Smooth muscle cell of the coronary artery (primary cell): ENCODE results near the gene CAND2. TPM values are rescaled to one million over a fixed set of nuclear protein-coding genes. Genes with fewer than 3 reads are reported as not detected.

Experiments
- total RNA-seq: library from RNA; depleted of rRNA; stranded (reverse); fragments of >200 nt; gene quantifications from 2 replicates; pipeline ENCODE4 v1.2.3, GENCODE V29; 2014; ENCODE audit warnings: low replicate concordance

The CAND2 gene
- total RNA-seq = 0.83 and 4.8 TPM in 2 replicates

DNA sequence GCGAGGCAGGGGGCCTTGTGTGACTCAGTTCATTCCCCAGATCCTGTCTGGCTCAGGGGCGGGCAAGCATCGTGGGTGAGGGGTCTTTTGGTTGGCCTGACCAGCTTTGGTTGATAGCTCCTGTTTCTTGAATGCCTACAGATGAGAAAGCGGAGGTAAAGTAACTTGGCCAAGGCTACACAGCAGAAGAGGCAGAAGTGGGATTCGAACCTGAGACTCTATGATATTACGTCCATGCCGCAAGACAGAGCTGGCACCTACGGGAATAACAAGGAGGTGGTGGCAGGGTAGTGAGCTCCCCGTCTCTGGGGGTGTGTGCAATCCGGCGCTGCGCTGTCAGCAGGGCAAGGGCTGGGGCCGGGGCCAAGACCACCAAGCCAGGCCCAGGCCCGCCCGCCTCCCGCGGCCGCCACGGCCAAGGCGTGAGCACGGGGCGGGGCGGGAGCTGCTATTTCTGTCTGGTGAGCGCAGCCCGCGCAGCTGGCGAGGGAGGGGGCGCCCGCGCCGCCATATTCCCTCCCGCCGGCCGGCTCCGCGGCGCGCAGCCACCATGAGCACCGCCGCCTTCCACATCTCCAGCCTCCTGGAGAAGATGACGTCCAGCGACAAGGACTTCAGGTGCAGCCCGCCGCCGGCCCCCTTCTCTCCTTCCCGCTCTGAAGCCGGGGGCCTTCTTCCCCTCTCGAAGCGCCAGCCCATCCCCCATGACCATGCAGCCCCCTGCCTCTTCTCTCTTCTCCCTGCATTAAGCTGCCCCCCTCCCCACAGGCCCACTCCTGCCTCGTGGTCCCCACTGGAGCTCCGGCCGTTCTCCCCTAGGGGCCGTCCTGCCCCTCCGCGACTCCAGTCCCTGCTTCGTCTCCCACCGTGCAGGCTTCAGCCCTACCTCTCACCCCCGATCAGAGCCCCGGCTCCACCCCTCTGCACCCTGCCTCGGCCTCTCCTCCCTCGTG is at the start of gene CAND2:
TSS of gene CAND2 (plus strand) at position 510 of the 953 bp plus-strand sequence. CDS start at position 551, 41 bp downstream.

DNA sequence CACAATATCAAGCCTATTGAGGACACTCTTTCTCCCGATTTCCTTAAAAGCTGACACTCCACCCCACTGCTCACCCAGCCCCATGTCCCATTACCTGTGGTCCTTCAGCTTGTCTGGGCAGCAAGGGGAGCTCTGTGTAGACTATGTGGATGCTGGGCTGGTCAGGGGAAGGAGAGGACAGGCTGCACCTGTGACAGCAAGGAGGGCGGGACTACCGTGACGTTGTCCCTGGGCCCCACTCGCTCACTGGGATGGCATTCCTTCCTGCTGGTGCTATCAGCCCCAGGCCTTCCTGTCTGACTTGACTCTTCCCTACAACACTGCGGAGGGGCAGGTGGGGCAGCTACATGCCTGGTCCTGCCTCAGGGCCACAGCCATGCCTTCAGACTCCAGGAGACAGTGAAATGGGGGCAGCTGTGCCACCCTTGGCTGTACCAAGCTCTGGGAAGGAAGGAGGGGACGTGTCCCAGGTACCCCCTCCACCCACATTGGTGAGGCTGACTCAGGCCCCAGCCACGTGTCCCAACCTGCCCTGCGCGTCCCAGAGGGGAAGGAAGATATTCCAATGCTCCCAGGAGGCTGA is 37.3 kb upstream of the CAND2 start, which contains the start of gene TMEM40:
TSS of gene TMEM40 (minus strand) at position 163 of the 583 bp plus-strand sequence. CDS start 9,427 bp downstream, outside the sequence.

DNA sequence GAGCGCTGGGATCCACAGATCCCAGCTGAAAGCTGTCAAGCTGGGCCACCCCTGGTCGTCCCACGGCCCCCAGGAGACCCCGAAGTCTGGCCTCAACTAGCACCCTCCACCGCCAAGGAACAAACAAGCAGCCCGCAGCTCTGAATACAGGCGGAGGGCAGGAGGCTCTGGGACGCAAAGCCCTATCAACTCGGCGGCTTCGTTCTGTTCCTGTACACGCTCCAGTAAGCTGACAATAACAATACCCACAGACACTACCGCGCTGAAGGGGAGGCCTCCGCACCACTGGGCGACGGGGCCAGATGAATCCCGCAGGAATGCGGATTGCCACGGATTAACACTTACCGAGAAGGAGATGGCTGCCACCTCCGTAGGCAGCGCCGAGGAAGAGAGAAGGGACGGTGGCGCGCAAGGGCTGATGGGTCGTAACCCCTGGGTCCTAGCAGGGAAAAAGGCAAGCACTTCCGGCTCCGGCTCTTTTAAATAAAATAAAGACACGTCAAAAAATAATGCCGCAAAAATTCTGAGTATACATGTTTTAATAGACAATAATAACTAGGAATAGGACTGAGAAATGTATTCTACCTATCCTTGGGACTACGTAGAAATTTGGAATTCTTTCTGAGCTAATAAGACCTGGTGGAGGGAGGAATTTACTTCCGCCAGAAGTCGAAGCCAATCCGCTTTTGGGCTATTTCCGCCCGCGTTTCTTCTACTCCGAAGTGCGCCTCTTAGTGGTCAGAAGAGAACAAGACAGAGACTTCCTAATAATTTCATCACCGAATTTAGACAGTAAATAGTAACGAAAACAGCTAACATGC is 44.9 kb downstream of the CAND2 start, which contains the start of gene RPL32:
TSS of gene RPL32 (minus strand) at position 417 of the 821 bp plus-strand sequence. CDS start 1,328 bp downstream, outside the sequence.

Other genes starting within 250 kb of the CAND2 start
- 27.6 and 32.2 TPM in 2 replicates for gene MKRN2, start 239.6 kb upstream of the CAND2 start, total RNA-seq
- gene RAF1, start 132.6 kb upstream of the CAND2 start, total RNA-seq = 79.9 and 91.5 TPM in 2 replicates
- not detected in 2 replicates for gene TMEM40, start 37.4 kb upstream of the CAND2 start, total RNA-seq
- gene RPL32, start 44.9 kb downstream of the CAND2 start, total RNA-seq = 1,726 and 2,623 TPM in 2 replicates